ENCODE results near the gene CLIP3.

The CLIP3 gene

GRCh38 chr19:35975608-35976214 is 57.0 kb downstream of the CLIP3 start:
- Histone ChIP-seq H3K9me3 (ENCODE audit: control insufficient read depth, low read length) (no peaks in the 10 kb centered on the region), H3K36me3 (ENCODE audit: control insufficient read depth, insufficient read depth, low read length) (no peaks in the 10 kb centered on the region), H3K27ac (ENCODE audit: low read depth, low read length, severe bottlenecking) (no peak overlapping the region), H3K4me1 (ENCODE audit: control insufficient read depth, insufficient read depth, low read length, poor library complexity, severe bottlenecking) (no peaks in the 10 kb centered on the region), H3K4me3 (ENCODE audit: extremely low read depth, insufficient read depth, low read length, poor library complexity, severe bottlenecking) (no peak overlapping the region)
- 0 to 6% methylated on average over 1 of the region's 5 CpGs for WGBS, 2 experiments (ENCODE audit: insufficient coverage in 2 of 2)

GRCh38 chr19:35973487-35973886 is 59.2 kb downstream of the CLIP3 start:
- Histone ChIP-seq H3K4me1 (ENCODE audit: control insufficient read depth, insufficient read depth, low read length, poor library complexity, severe bottlenecking) (no peaks in the 10 kb centered on the region), H3K9me3 (ENCODE audit: control insufficient read depth, low read length) (no peaks in the 10 kb centered on the region), H3K36me3 (ENCODE audit: control insufficient read depth, insufficient read depth, low read length) (no peaks in the 10 kb centered on the region), H3K4me3 (ENCODE audit: extremely low read depth, insufficient read depth, low read length, poor library complexity, severe bottlenecking) (no peak overlapping the region), H3K27ac (ENCODE audit: low read depth, low read length, severe bottlenecking) (no peak overlapping the region)
- WGBS, 2 experiments (ENCODE audit: insufficient coverage in 2 of 2), result 50 to 51% methylated on average over 8 of the region's 8 CpGs

- Histone ChIP-seq H3K27ac (ENCODE audit: low read depth, low read length, severe bottlenecking) (no peak overlapping the region), H3K4me3 (ENCODE audit: extremely low read depth, insufficient read depth, low read length, poor library complexity, severe bottlenecking) (no peak overlapping the region), H3K36me3 (ENCODE audit: control insufficient read depth, insufficient read depth, low read length) (no peaks in the 10 kb centered on the region), H3K4me1 (ENCODE audit: control insufficient read depth, insufficient read depth, low read length, poor library complexity, severe bottlenecking) (no peaks in the 10 kb centered on the region), H3K9me3 (ENCODE audit: control insufficient read depth, low read length) (no peaks in the 10 kb centered on the region)
- 83 to 86% methylated on average over 3 of the region's 3 CpGs for WGBS, 2 experiments (ENCODE audit: insufficient coverage in 2 of 2)
These were observed 65.9 kb downstream of the CLIP3 start for GRCh38 chr19:35966771-35967170.
